A549 (cell line): ENCODE measurements around the gene MITF. TPM values are rescaled to one million over a fixed set of nuclear protein-coding genes. Genes with fewer than 3 reads are reported as not detected.
"Not testable (repeated sequence)": the region's sequence is repeated elsewhere in the genome, so short reads cannot be mapped to it uniquely, and the experiment has no call there.

Experiments
- ATAC-seq, 2 experiments: fragments of 200-7000 bp in 1 of 2; fragments of >200 bp in 1 of 2; cut with Nextera tagmentation in 1 of 2; cut with Tn5 transposase in 1 of 2; 3 replicates each; pipeline versions ENCODE4 v1.8.0 to v1.9.1; 2018 to 2020; ENCODE audit warnings: mild to moderate bottlenecking in 1 of 2, moderate library complexity in 1 of 2
- CTCF ChIA-PET: fragments of 300-600 bp; sonication (Branson Sonifier 250); formaldehyde crosslinking; extraction: SDS; loops from one replicate; lab custom pipeline; 2021; ENCODE audit warnings: antibody characterized with exemption, inconsistent platforms; lab: Yijun Ruan, JAX
- POLR2A ChIA-PET: fragments of 350-600 bp; formaldehyde crosslinking; extraction: SDS; loops from one replicate; lab custom pipeline; 2021; ENCODE audit warnings: antibody characterized with exemption, inconsistent platforms; lab: Yijun Ruan, JAX
- DNase-seq, 2 experiments: peaks; one replicate each; pipeline versions ENCODE4 v3.0.0 to v3.0.0-alpha.2; 2011 to 2016; ENCODE audit warnings: low read depth in 1 of 2, low spot score in 1 of 2
- FAIRE-seq: peaks from 2 replicates; lab custom pipeline; 2011; peaks lifted over from hg19 to GRCh38; lab: Jason Lieb, UNC
- H3K27ac ChIP-seq, 2 experiments: fragments of >200 bp; sonication (Bioruptor Twin); formaldehyde crosslinking; 3 replicates each; pipeline ENCODE4 v1.5.1; 2016 to 2017
- H3K4me1 ChIP-seq: fragments of >200 bp; sonication (Bioruptor Twin); formaldehyde crosslinking; 3 replicates; pipeline ENCODE4 v1.6.1; 2016
- H3K4me2 ChIP-seq: fragments of >200 bp; sonication (Bioruptor Twin); formaldehyde crosslinking; 3 replicates; pipeline ENCODE4 v1.6.1; 2016
- H3K4me3 ChIP-seq: fragments of >200 bp; sonication (Bioruptor Twin); formaldehyde crosslinking; 3 replicates; pipeline ENCODE4 v1.5.1; 2016
- H3K9me3 ChIP-seq: fragments of >200 bp; sonication (Bioruptor Twin); formaldehyde crosslinking; 3 replicates; pipeline ENCODE4 v1.6.1; 2016
- EHMT2 ChIP-seq: fragments of 200-600 bp; sonication (generic); IDR thresholded peaks from 2 replicates; pipeline ENCODE4 v1.6.1; 2016; ENCODE audit warnings: antibody characterized with exemption, low read depth, mild to moderate bottlenecking, moderate library complexity
- ESRRA ChIP-seq: fragments of 150-350 bp; IDR thresholded peaks from 2 replicates; pipeline ENCODE4 v1.6.1; 2014; ENCODE audit warnings: mild to moderate bottlenecking, low read length, borderline replicate concordance
- FOSB ChIP-seq: fragments of 250-450 bp; sonication (Bioruptor Pico); IDR thresholded peaks from 2 replicates; pipeline ENCODE4 v1.5.0; 2020; ENCODE audit warnings: mild to moderate bottlenecking, moderate library complexity
- FOSL2 ChIP-seq, 2 experiments: fragments of 450-650 bp in 1 of 2; fragments of >200 bp in 1 of 2; sonication (Bioruptor Twin) in 1 of 2; formaldehyde crosslinking; IDR thresholded peaks; 2 replicates each; pipeline versions ENCODE4 v1.5.0 to v1.6.1; 2016 to 2020; ENCODE audit warnings: mild to moderate bottlenecking in 1 of 2, moderate library complexity in 1 of 2
- HDAC2 ChIP-seq: fragments of 200-600 bp; sonication (generic); IDR thresholded peaks from 2 replicates; pipeline ENCODE4 v1.6.1; 2016
- HOXB13 ChIP-seq: fragments of 250-450 bp; sonication (Bioruptor Pico); IDR thresholded peaks from 2 replicates; pipeline ENCODE4 v1.5.0; 2020; ENCODE audit warnings: low read depth, mild to moderate bottlenecking, moderate library complexity
- NFE2L2 ChIP-seq: fragments of 150-350 bp; conservative IDR thresholded peaks from 2 replicates; pipeline ENCODE4 v1.6.1; 2014; ENCODE audit warnings: low read length
- PHF8 ChIP-seq: fragments of 200-600 bp; sonication (generic); IDR thresholded peaks from 2 replicates; pipeline ENCODE4 v1.6.1; 2016; ENCODE audit warnings: low read depth, mild to moderate bottlenecking, antibody characterized with exemption, moderate library complexity, borderline replicate concordance
- POLR2A ChIP-seq: IDR thresholded peaks from 2 replicates; pipeline ENCODE4 v1.6.1; 2012; ENCODE audit warnings: mild to moderate bottlenecking, low read length
- POLR2AphosphoS2 ChIP-seq: conservative IDR thresholded peaks from 2 replicates; pipeline ENCODE4 v1.6.1; 2012; ENCODE audit warnings: low read length, improper control_type of control experiment, inconsistent platforms
- RAD21 ChIP-seq, 2 experiments: fragments of >200 bp in 1 of 2; sonication (Bioruptor Twin) in 1 of 2; formaldehyde crosslinking in 1 of 2; IDR thresholded peaks in 1 of 2; conservative IDR thresholded peaks in 1 of 2; 2 replicates in 1 of 2; 3 replicates in 1 of 2; pipeline ENCODE4 v1.6.1; 2012 to 2018; ENCODE audit warnings: inconsistent platforms in 1 of 2
- RARB ChIP-seq: fragments of 250-450 bp; sonication (Bioruptor Pico); IDR thresholded peaks from 2 replicates; pipeline ENCODE4 v1.8.0; 2021; ENCODE audit warnings: mild to moderate bottlenecking, moderate library complexity
- RCOR1 ChIP-seq: fragments of 150-350 bp; IDR thresholded peaks from 2 replicates; pipeline ENCODE4 v1.6.1; 2014; ENCODE audit warnings: antibody characterized with exemption, low read length, low read depth
- RNF2 ChIP-seq: fragments of 200-600 bp; sonication (generic); IDR thresholded peaks from 2 replicates; pipeline ENCODE4 v1.6.1; 2016; ENCODE audit warnings: low read depth, mild to moderate bottlenecking, antibody characterized with exemption, moderate library complexity, borderline replicate concordance
- SMC3 ChIP-seq: fragments of >200 bp; sonication (Bioruptor Twin); formaldehyde crosslinking; IDR thresholded peaks from 3 replicates; pipeline ENCODE4 v1.6.1; 2018; ENCODE audit warnings: inconsistent platforms
- TP53 ChIP-seq: fragments of 250-450 bp; sonication (Bioruptor Pico); IDR thresholded peaks from 2 replicates; pipeline ENCODE4 v1.5.0; 2021; ENCODE audit warnings: mild to moderate bottlenecking, moderate library complexity
- ZFP36 ChIP-seq: fragments of 450-650 bp; IDR thresholded peaks from 2 replicates; pipeline ENCODE4 v1.6.1; 2014; ENCODE audit warnings: borderline replicate concordance; ENCODE audit not compliant: partially characterized antibody
- WGBS: methylation state at CpG from one replicate; pipeline ENCODE4 v1.1.6; 2017; ENCODE audit errors: missing lambda C conversion rate; 5-methylcytosine and 5-hydroxymethylcytosine counted together
- polyA plus RNA-seq, 4 experiments: library from polyadenylated mRNA; depleted of rRNA in 3 of 4; stranded (reverse); fragments of >200 nt; fragmentation: RNase III in 1 of 4; extraction: RNeasy Plus Mini Kit Qiagen cat#74134 plus additional on column Dnase treatment in 1 of 4; gene quantifications; 2 replicates in 3 of 4; 3 replicates in 1 of 4; pipeline ENCODE4 v1.2.3, GENCODE V29; 2011 to 2017
- TF ChIP-seq, protein P1 (sequence below): fragments of >200 bp; sonication (Bioruptor Twin); formaldehyde crosslinking; IDR thresholded peaks from 3 replicates; pipeline ENCODE4 v1.6.1; 2016
- TF ChIP-seq, protein P2 (sequence below): fragments of >200 bp; sonication (Bioruptor Twin); formaldehyde crosslinking; IDR thresholded peaks from 3 replicates; pipeline ENCODE4 v1.5.1; 2016
- TF ChIP-seq, protein P3 (sequence below): IDR thresholded peaks from 2 replicates; pipeline ENCODE4 v1.6.1; 2012

MITF gene
- polyA plus RNA-seq, 2 of the 4 experiments (the other 2 are of a cell fraction), result 14.3 to 15.9 TPM

DNA sequence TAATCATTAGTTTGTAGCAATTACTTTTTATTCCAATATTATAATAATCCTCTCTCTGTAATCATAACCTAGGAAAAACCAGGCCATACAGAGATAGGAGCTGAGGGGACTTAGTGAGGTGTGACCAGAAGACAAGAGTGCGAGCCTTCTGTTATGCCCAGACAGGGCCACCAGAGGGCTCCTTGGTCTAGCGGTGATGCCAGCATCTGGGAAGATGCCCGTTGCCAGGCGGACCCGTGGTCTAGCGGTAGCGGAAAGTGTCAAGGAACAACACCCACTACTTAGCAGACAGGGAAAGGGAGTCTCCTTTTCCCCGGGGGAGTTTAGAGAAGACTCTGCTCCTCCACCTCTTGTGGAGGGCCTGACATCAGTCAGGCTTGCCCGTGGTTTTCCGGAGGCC is 180.7 kb downstream of the MITF start:
- POLR2A ChIA-PET, result not testable (repeated sequence)
- CTCF ChIA-PET, result interaction anchor here (1.0 kb wide), 1 partner anchor 15 kb away, joined by 3 read pairs; no protein-coding TSS in a partner anchor

DNA sequence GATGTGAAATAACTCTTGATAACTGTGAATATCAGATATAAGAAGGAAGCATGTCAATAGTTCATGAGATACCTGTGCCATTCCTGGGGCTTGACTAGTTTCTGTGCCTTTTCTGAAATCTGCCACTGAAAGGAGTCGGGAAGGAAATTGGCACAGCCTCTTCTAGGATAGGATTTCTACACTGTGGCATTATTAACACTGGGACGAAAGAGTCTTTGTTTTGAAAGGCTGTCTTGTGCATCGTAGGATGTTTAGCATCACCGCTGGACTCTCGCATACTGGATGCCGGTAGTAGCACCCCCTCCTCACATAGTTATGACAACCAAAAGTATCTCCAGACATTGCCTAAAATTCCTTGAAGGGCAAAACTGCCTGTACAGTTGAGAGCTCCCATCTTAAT is 182.4 kb downstream of the MITF start:
- peaks cover 5% of the 10 kb centered on the region; the same call in 1 of the 3 replicates for H3K4me1 ChIP-seq
- H3K4me3 ChIP-seq, result no peak overlapping the region
- FAIRE-seq, result no peak
- POLR2A ChIA-PET, result interaction anchor here (0.6 kb wide), 1 partner anchor 21 kb away, joined by 6 read pairs; no protein-coding TSS in a partner anchor
- ATAC-seq, result no peak
- CTCF ChIA-PET, result interaction anchor here (0.7 to 1.5 kb wide), 4 partner anchors 9 to 230 kb away, joined by 3 to 4 read pairs (median 4); no protein-coding TSS in a partner anchor
- no peak overlapping the region for H3K4me2 ChIP-seq
- no peak for DNase-seq
- 94% methylated on average over 6 of the region's 6 CpGs for WGBS
- H3K27ac ChIP-seq, result no peak overlapping the region
- TF ChIP-seq HOXB13, result no peak
- TF ChIP-seq ZFP36, result no peak
- TF ChIP-seq EHMT2, result no peak
- TF ChIP-seq, protein P1, sequence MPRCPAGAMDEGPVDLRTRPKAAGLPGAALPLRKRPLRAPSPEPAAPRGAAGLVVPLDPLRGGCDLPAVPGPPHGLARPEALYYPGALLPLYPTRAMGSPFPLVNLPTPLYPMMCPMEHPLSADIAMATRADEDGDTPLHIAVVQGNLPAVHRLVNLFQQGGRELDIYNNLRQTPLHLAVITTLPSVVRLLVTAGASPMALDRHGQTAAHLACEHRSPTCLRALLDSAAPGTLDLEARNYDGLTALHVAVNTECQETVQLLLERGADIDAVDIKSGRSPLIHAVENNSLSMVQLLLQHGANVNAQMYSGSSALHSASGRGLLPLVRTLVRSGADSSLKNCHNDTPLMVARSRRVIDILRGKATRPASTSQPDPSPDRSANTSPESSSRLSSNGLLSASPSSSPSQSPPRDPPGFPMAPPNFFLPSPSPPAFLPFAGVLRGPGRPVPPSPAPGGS, result no peak
- no peaks in the 10 kb centered on the region for H3K9me3 ChIP-seq

More for the DNA sequence above, 180.7 kb downstream of the MITF start:
- not testable (repeated sequence) for ATAC-seq, H3K4me3 ChIP-seq, FAIRE-seq, H3K4me2 ChIP-seq, H3K27ac ChIP-seq, DNase-seq, H3K4me1 ChIP-seq, H3K9me3 ChIP-seq
- TF ChIP-seq, protein P2, sequence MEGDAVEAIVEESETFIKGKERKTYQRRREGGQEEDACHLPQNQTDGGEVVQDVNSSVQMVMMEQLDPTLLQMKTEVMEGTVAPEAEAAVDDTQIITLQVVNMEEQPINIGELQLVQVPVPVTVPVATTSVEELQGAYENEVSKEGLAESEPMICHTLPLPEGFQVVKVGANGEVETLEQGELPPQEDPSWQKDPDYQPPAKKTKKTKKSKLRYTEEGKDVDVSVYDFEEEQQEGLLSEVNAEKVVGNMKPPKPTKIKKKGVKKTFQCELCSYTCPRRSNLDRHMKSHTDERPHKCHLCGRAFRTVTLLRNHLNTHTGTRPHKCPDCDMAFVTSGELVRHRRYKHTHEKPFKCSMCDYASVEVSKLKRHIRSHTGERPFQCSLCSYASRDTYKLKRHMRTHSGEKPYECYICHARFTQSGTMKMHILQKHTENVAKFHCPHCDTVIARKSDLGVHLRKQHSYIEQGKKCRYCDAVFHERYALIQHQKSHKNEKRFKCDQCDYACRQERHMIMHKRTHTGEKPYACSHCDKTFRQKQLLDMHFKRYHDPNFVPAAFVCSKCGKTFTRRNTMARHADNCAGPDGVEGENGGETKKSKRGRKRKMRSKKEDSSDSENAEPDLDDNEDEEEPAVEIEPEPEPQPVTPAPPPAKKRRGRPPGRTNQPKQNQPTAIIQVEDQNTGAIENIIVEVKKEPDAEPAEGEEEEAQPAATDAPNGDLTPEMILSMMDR, result peak; percentile 29; the same call in 2 of the 3 replicates
- TF ChIP-seq RAD21 (conservative IDR thresholded peaks at IDR 0.05 in 1 of 2, IDR thresholded peaks at IDR 0.05 in 1 of 2) (0 out of 5 replicates have a peak, but pooled peaks of 1 of the 2 experiments have one; percentile 27), SMC3 (peak; percentile 29; the same call in 2 of the 3 replicates)
- WGBS, result 71% methylated on average over 10 of the region's 10 CpGs

DNA sequence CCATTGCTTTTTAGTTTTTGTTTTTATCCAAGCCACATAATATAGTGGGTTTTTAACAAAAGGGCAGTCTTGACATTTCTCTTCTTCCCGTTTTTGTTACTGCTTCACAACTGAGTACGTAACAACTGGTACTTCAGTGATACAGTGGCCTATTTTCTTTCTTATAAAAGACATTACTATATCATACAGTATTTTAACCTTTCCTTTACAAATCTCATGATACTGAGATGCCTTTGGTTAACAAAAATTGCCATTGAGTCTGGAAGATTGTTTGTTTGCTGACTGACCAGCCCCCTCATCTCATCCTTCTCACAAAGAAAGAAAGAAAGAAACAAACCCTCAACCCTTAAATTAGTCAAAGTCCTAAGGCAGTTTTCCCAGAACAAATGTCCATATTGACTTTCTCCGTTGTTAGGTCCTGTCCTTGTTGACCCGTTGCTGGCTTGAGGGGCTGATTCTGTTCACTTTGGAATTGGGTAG is 183.3 kb downstream of the MITF start:
- no peaks in the 10 kb centered on the region for H3K9me3 ChIP-seq
- DNase-seq, result no peak
- H3K4me1 ChIP-seq, result peaks cover 5% of the 10 kb centered on the region; the same call in 1 of the 3 replicates
- no peak for ATAC-seq
- ChIA-PET CTCF (no interaction called here), POLR2A (no interaction called here)
- TF ChIP-seq RARB (CRISPR knock-in tag) (no peak), TP53 (CRISPR knock-in tag) (no peak), NFE2L2 (no peak), RNF2 (no peak), FOSL2 (IDR thresholded peaks at IDR 0.05) (no peak), FOSL2 (CRISPR knock-in tag; IDR thresholded peaks at IDR 0.05) (no peak), PHF8 (no peak), RCOR1 (no peak), POLR2AphosphoS2 (no peak), FOSB (no peak), POLR2A (no peak), ESRRA (no peak), HDAC2 (no peak)
- TF ChIP-seq, protein P1, result no peak
- TF ChIP-seq, protein P3, sequence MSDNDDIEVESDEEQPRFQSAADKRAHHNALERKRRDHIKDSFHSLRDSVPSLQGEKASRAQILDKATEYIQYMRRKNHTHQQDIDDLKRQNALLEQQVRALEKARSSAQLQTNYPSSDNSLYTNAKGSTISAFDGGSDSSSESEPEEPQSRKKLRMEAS, result no peak
- H3K27ac ChIP-seq, result no peak overlapping the region
- no peak overlapping the region for H3K4me3 ChIP-seq
- 83% methylated on average over 4 of the region's 4 CpGs for WGBS
- FAIRE-seq, result no peak
- no peak overlapping the region for H3K4me2 ChIP-seq
